Adrenal gland (tissue), 5 donors: Measurements from ENCODE around the gene STIM1.

Experiments
- CTCF ChIP-seq, 6 experiments: fragments of 450-650 bp in 4 of 6; fragments of 200-600 bp in 2 of 6; sonication (generic) in 1 of 6; IDR thresholded peaks; 1 replicate in 5 of 6; 2 replicates in 1 of 6; pipeline versions ENCODE4 v1.5.1 to v1.8.0; 2016 to 2021; ENCODE audit warnings: antibody characterized with exemption in 6 of 6, mild to moderate bottlenecking in 2 of 6, moderate library complexity in 1 of 6
- POLR2A ChIP-seq, 2 donors: fragments of 450-650 bp; IDR thresholded peaks; one replicate each; pipeline ENCODE4 v1.6.1; 2017; ENCODE audit warnings: antibody characterized with exemption in 2 of 2, mild to moderate bottlenecking in 2 of 2, moderate library complexity in 1 of 2
- donor health status: DM: no; HTN: no; CAD: no.

GRCh38 chr11:3925513-3925912 is 70.0 kb downstream of the STIM1 start:
- TF ChIP-seq POLR2A (IDR thresholded peaks at IDR 0.05) (no peak), CTCF (IDR thresholded peaks at IDR 0.05) (no peak)
